Mucosa of stomach (tissue), 1 donor: ENCODE measurements around the gene PTPRCAP.
A peak's percentile ranks its signal among the peaks of the same experiment; 100 is the strongest.
"Not testable (repeated sequence)": the region's sequence is repeated elsewhere in the genome, so short reads cannot be mapped to it uniquely, and the experiment has no call there.

Source experiments
- H3K27me3 ChIP-seq: one replicate; pipeline ENCODE4 v1.7.0; 2013; ENCODE audit warnings: mild to moderate bottlenecking, low read length; ENCODE audit not compliant: control insufficient read depth, insufficient read depth
- H3K36me3 ChIP-seq: one replicate; pipeline ENCODE4 v1.7.0; 2013; ENCODE audit warnings: low read length; ENCODE audit not compliant: control insufficient read depth, insufficient read depth
- H3K4me1 ChIP-seq: one replicate; pipeline ENCODE4 v1.7.0; 2013; ENCODE audit warnings: mild to moderate bottlenecking, low read length; ENCODE audit not compliant: control insufficient read depth, insufficient read depth
- H3K4me3 ChIP-seq: one replicate; pipeline ENCODE4 v1.7.0; 2013; ENCODE audit warnings: low read length
- H3K9ac ChIP-seq: one replicate; pipeline ENCODE4 v1.7.0; 2013; ENCODE audit warnings: mild to moderate bottlenecking, low read length, moderate library complexity
- H3K9me3 ChIP-seq: one replicate; pipeline ENCODE4 v1.7.0; 2013; ENCODE audit warnings: mild to moderate bottlenecking, low read length, moderate library complexity; ENCODE audit not compliant: control insufficient read depth
- donor health status: Pancreatic carcinoma.

The PTPRCAP gene

DNA sequence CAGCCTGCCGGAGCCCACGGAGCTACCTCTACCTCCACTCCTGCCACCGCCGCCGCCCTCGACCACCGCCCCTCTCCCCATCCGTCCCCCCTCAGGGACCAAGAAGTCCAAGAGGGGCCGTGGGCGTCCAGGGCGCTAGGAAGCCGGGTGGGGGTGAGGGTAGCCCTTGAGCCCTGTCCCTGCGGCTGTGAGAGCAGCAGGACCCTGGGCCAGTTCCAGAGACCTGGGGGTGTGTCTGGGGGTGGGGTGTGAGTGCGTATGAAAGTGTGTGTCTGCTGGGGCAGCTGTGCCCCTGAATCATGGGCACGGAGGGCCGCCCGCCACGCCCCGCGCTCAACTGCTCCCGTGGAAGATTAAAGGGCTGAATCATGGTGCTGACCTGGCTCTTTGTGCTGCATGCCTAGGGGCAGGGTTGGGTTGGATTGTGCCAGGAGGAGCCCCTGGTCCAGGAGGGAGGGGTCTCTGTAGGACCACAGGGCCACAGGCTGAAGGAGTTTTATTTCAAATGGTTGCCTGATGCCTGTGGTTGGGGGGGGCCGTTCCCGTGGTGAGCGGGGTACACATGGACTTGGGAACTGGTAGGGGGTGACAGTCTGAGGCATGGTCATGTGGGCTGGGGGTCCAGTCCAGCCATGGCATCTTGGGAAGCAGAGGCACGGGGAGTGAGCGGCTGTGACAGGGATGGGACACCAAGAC, 2.3 kb downstream of the PTPRCAP start:
- H3K36me3 ChIP-seq = peaks cover 35% of the 10 kb centered on the region

DNA sequence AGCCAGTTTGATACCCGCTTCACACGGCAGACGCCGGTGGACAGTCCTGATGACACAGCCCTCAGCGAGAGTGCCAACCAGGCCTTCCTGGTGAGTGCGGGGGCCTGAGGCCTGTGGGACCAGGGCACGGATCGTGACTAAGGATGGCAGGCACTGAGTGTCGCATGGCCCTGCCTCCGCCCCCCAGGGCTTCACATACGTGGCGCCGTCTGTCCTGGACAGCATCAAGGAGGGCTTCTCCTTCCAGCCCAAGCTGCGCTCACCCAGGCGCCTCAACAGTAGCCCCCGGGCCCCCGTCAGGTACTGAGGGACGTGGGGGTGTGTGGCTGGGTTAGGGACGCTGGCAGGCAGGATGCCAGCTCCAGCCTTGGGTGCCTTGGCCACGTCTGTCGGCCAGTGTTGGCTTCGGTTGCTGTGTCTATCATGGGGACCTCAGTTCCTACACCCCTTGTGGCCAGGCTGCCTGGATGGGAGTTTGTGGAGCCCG, 3.0 kb downstream of the PTPRCAP start:
- H3K4me1 ChIP-seq = peaks cover 12% of the 10 kb centered on the region
- H3K27me3 ChIP-seq = no peaks in the 10 kb centered on the region
- H3K36me3 ChIP-seq = peaks cover 28% of the 10 kb centered on the region
- no peak overlapping the region for H3K4me3 ChIP-seq
- H3K9ac ChIP-seq = no peak overlapping the region
- H3K9me3 ChIP-seq = no peaks in the 10 kb centered on the region

More for the DNA sequence above, 2.3 kb downstream of the PTPRCAP start:
- no peaks in the 10 kb centered on the region for H3K9me3 ChIP-seq
- no peak overlapping the region for H3K4me3 ChIP-seq
- H3K4me1 ChIP-seq = peaks cover 13% of the 10 kb centered on the region
- H3K9ac ChIP-seq = no peak overlapping the region
- H3K27me3 ChIP-seq = no peaks in the 10 kb centered on the region

- H3K27me3 ChIP-seq = no peaks in the 10 kb centered on the region
- H3K4me3 ChIP-seq = no peak overlapping the region
- H3K9ac ChIP-seq = no peak overlapping the region
- no peaks in the 10 kb centered on the region for H3K9me3 ChIP-seq
- peaks cover 13% of the 10 kb centered on the region for H3K4me1 ChIP-seq
- H3K36me3 ChIP-seq = peaks cover 22% of the 10 kb centered on the region
These were observed 3.7 kb downstream of the PTPRCAP start for GRCh38 chr11:67433536-67434394.

GRCh38 chr11:67432655-67433349, 4.7 kb downstream of the PTPRCAP start:
- Histone ChIP-seq H3K4me3 (no peak overlapping the region), H3K4me1 (peaks cover 13% of the 10 kb centered on the region), H3K36me3 (peaks cover 21% of the 10 kb centered on the region), H3K9me3 (no peaks in the 10 kb centered on the region), H3K27me3 (no peaks in the 10 kb centered on the region), H3K9ac (no peak overlapping the region)

GRCh38 chr11:67431346-67432249, 5.9 kb downstream of the PTPRCAP start:
- Histone ChIP-seq H3K9me3 (no peaks in the 10 kb centered on the region), H3K36me3 (peaks cover 21% of the 10 kb centered on the region)

GRCh38 chr11:67429722-67430121, 7.8 kb downstream of the PTPRCAP start:
- Histone ChIP-seq H3K9ac (peak overlapping the region; percentile 88), H3K4me1 (peaks cover 10% of the 10 kb centered on the region), H3K36me3 (peaks cover 20% of the 10 kb centered on the region), H3K9me3 (no peaks in the 10 kb centered on the region), H3K27me3 (no peaks in the 10 kb centered on the region), H3K4me3 (no peak overlapping the region)

More at GRCh38 chr11:67431346-67432249, 5.9 kb downstream of the PTPRCAP start:
- Histone ChIP-seq H3K27me3 (no peaks in the 10 kb centered on the region), H3K4me3 (no peak overlapping the region), H3K9ac (no peak overlapping the region), H3K4me1 (peaks cover 13% of the 10 kb centered on the region)

DNA sequence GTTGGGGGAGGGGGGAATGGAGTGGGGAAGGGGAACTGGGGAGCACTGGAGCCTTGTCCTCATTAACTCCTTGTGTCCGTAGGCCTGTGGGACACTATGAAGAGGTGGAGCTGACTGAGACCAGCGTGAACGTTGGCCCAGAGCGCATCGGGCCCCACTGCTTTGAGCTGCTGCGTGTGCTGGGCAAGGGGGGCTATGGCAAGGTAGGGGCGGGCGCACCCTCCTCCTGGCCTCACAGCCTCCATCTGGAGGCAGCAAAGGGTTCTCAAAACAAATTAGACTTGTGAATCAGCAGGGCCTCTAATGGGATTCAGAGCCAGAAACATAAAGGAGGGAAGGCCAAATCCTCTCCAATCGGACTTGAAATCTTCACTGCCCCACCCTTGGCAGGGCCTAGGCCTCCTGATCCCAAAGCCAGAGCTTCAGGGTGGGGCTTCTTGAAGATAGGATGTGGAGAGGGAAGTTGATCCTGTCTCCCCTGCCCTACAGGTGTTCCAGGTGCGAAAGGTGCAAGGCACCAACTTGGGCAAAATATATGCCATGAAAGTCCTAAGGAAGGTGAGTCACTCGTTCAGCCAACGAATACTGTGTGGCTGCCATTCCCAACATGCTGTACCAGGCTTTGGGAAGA, 8.3 kb downstream of the PTPRCAP start:
- H3K4me1 ChIP-seq = peaks cover 10% of the 10 kb centered on the region
- H3K9ac ChIP-seq = peak overlapping the region; percentile 88
- H3K9me3 ChIP-seq = no peaks in the 10 kb centered on the region
- peak overlapping the region; percentile 74 for H3K4me3 ChIP-seq
- H3K27me3 ChIP-seq = no peaks in the 10 kb centered on the region
- H3K36me3 ChIP-seq = peaks cover 14% of the 10 kb centered on the region

- Histone ChIP-seq H3K9me3 (no peaks in the 10 kb centered on the region), H3K4me1 (peaks cover 10% of the 10 kb centered on the region), H3K9ac (peak within 1 kb of the TSS; percentile 88), H3K36me3 (peaks cover 6% of the 10 kb centered on the region), H3K4me3 (peak within 1 kb of the TSS; percentile 74), H3K27me3 (no peaks in the 10 kb centered on the region)
These were observed 9.2 kb downstream of the PTPRCAP start, which contains the start of gene RPS6KB2 for GRCh38 chr11:67428052-67429001. TSS of gene RPS6KB2 (plus strand) at chr11:67428494. CDS start at chr11:67428546, 52 bp downstream.

- Histone ChIP-seq H3K9ac (peak overlapping the region; percentile 88), H3K4me1 (peaks cover 13% of the 10 kb centered on the region), H3K4me3 (peak overlapping the region; percentile 74)
- not testable (repeated sequence) for H3K27me3 ChIP-seq, H3K36me3 ChIP-seq, H3K9me3 ChIP-seq
These were observed 10.1 kb downstream of the PTPRCAP start for GRCh38 chr11:67427364-67427859.
